Kidney capillary endothelial cell (primary cell): ENCODE data around the gene SLC35E2B.

ENCODE experiments used
- DNase-seq: peaks from one replicate; pipeline ENCODE4 v3.0.0-alpha.2; 2018; ENCODE audit warnings: low spot score

SLC35E2B gene

DNA sequence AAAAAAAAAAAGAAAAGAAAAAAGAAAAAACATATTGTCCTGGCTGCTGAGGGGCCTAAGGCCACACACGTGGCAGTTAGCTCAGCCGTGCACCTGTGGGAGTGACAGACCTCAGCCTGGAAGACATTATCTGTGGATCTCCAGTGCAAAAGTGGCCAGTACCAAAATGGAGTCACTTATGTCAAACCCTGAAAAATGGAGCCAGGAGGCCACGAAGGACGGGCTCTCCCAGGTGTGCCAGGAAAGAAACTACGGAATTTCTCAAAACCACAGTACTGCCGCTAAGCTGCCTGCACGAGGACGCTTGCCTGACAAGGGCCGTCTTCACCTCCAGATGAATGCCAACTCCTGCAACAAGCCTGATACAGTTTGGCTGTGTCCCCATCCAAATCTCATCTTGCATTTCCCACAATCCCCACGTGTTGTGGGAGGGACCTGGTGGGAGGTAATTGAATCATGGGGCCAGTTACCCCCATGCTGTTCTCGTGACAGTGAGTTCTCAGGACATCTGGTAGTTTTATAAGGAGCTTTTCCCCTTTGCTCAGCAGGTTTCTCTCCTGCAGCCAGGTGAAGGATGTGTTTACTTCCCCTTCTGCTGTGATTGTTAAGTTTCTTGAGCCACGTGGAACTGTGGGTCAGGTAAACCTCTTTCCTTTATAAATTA, 82.6 kb downstream of the SLC35E2B start:
- no peak for DNase-seq
